Measurements from ENCODE around the gene MAST4. TPM values are rescaled to one million over a fixed set of nuclear protein-coding genes. Genes with fewer than 3 reads are reported as not detected.

The MAST4 gene
- total and polyA plus RNA-seq, 4 donors: 3.7 to 9.5 (median 6.5) TPM

- Histone ChIP-seq H3K4me3 (ENCODE audit: low read depth in 1 of 3, low read length in 3 of 3) (no peak overlapping the region), H3K27ac (ENCODE audit: low read depth in 1 of 2, low read length in 2 of 2) (no peak overlapping the region), H3K9me3 (ENCODE audit: control insufficient read depth in 4 of 4, low read length in 3 of 4) (no peaks in the 10 kb centered on the region), H3K9ac (ENCODE audit: low read depth in 1 of 2, low read length in 2 of 2) (no peak overlapping the region), H3K36me3 (ENCODE audit: control insufficient read depth in 4 of 4, insufficient read depth in 3 of 4, low read depth in 1 of 4, low read length in 3 of 4) (no peaks in the 10 kb centered on the region), H3K27me3 (ENCODE audit: control insufficient read depth in 4 of 4, insufficient read depth in 4 of 4, low read length in 3 of 4) (no peaks in the 10 kb centered on the region), H3K4me1 (ENCODE audit: control insufficient read depth in 4 of 4, insufficient read depth in 4 of 4, low read length in 3 of 4) (no peaks in the 10 kb centered on the region)
- DNase-seq (ENCODE audit: low spot score): no peak
- TF ChIP-seq ATF3 (IDR thresholded peaks at IDR 0.05) (no peak), RAD21 (IDR thresholded peaks at IDR 0.05) (no peak), TAF1 (conservative IDR thresholded peaks at IDR 0.05) (no peak), CTCF (IDR thresholded peaks at IDR 0.05; ENCODE audit: low read depth, low read length, missing input control) (no peak), REST (IDR thresholded peaks at IDR 0.05) (no peak), ZBTB33 (IDR thresholded peaks at IDR 0.05) (no peak), RXRA (IDR thresholded peaks at IDR 0.05) (no peak), HNF4G (IDR thresholded peaks at IDR 0.05) (no peak), FOXA2 (IDR thresholded peaks at IDR 0.05) (no peak), HNF4A (conservative IDR thresholded peaks at IDR 0.05) (no peak), GABPA (IDR thresholded peaks at IDR 0.05 in 1 of 2, conservative IDR thresholded peaks at IDR 0.05 in 1 of 2) (no peak), YY1 (IDR thresholded peaks at IDR 0.05) (no peak), EGR1 (IDR thresholded peaks at IDR 0.05; ENCODE audit: low read depth in 2 of 2) (no peak), SP1 (IDR thresholded peaks at IDR 0.05) (no peak), NR2F2 (IDR thresholded peaks at IDR 0.05) (no peak), MAX (IDR thresholded peaks at IDR 0.05) (no peak), FOXA1 (IDR thresholded peaks at IDR 0.05) (no peak), JUND (IDR thresholded peaks at IDR 0.05) (no peak)
- 78% methylated on average over 3 of the region's 3 CpGs for WGBS
Measured at GRCh38 chr5:66634601-66635000, 38.4 kb downstream of the MAST4 start.

Data from liver (tissue), 9 donors.